Activated CD8-positive, alpha-beta memory T cell treated with anti-CD3 and anti-CD28 coated beads for 36 hours (primary cell): ENCODE measurements around the gene ZBTB39. TPM values are rescaled to one million over a fixed set of nuclear protein-coding genes. Genes with fewer than 3 reads are reported as not detected.
"Not testable (repeated sequence)": the region's sequence is repeated elsewhere in the genome, so short reads cannot be mapped to it uniquely, and the experiment has no call there.

Experiments used
- CTCF ChIA-PET: fragments of 350-600 bp; sonication (Branson Sonifier 250); formaldehyde crosslinking; loops from one replicate; lab custom pipeline; 2021; ENCODE audit warnings: antibody characterized with exemption; lab: Charles Lee
- POLR2A ChIA-PET: fragments of 350-600 bp; sonication (Branson Sonifier 250); formaldehyde crosslinking; loops from one replicate; lab custom pipeline; 2021; ENCODE audit warnings: antibody characterized with exemption; lab: Charles Lee
- total RNA-seq, 2 experiments: library from RNA; stranded (reverse); gene quantifications; one replicate each; pipeline ENCODE4 v1.2.3, GENCODE V29; 2021

Gene ZBTB39
- total RNA-seq, 2 experiments from 2014 or later: 8.2 to 8.7 TPM

- CTCF ChIA-PET, POLR2A ChIA-PET: not testable (repeated sequence)
Observed at GRCh38 chr12:56968910-56969309, 37.4 kb downstream of the ZBTB39 start.

GRCh38 chr12:56965997-56966642 lies 40.2 kb downstream of the ZBTB39 start:
- POLR2A ChIA-PET, CTCF ChIA-PET: not testable (repeated sequence)

GRCh38 chr12:56965124-56965523 lies 41.2 kb downstream of the ZBTB39 start:
- POLR2A ChIA-PET, CTCF ChIA-PET: not testable (repeated sequence)

- POLR2A ChIA-PET, CTCF ChIA-PET: not testable (repeated sequence)
Observed at GRCh38 chr12:56963557-56963956, 42.8 kb downstream of the ZBTB39 start.

GRCh38 chr12:56962247-56962646 lies 44.1 kb downstream of the ZBTB39 start:
- CTCF ChIA-PET, POLR2A ChIA-PET: not testable (repeated sequence)

GRCh38 chr12:56958422-56958821 lies 47.9 kb downstream of the ZBTB39 start:
- CTCF ChIA-PET: no interaction called here
- POLR2A ChIA-PET: no interaction called here

GRCh38 chr12:56957229-56958052 lies 48.9 kb downstream of the ZBTB39 start, which contains the start of gene RDH16:
RDH16 (minus strand) TSS chr12:56957608; CDS start chr12:56957462, 146 bp downstream.
- ChIA-PET POLR2A (no interaction called here), CTCF (no interaction called here)

GRCh38 chr12:56955631-56956256 lies 50.6 kb downstream of the ZBTB39 start:
- ChIA-PET POLR2A (no interaction called here), CTCF (no interaction called here)

GRCh38 chr12:56954958-56955355 lies 51.4 kb downstream of the ZBTB39 start:
- ChIA-PET POLR2A (no interaction called here), CTCF (no interaction called here)

GRCh38 chr12:56954057-56954957 lies 52.0 kb downstream of the ZBTB39 start:
- ChIA-PET CTCF (no interaction called here), POLR2A (no interaction called here)

GRCh38 chr12:56953314-56953713 lies 53.0 kb downstream of the ZBTB39 start:
- CTCF ChIA-PET: no interaction called here
- POLR2A ChIA-PET: no interaction called here

GRCh38 chr12:56951582-56952339 lies 54.6 kb downstream of the ZBTB39 start:
- ChIA-PET POLR2A (no interaction called here), CTCF (no interaction called here)

- CTCF ChIA-PET: no interaction called here
- POLR2A ChIA-PET: no interaction called here
Observed at GRCh38 chr12:56948881-56949280, 57.5 kb downstream of the ZBTB39 start.

Other genes with a start within 250 kb of the ZBTB39 start
- 1 to 10 TPM in 1 of 2 experiments, under 1 TPM in 1; 0.52 to 2.0 TPM for gene HSD17B6, start 243.2 kb downstream of the ZBTB39 start, total RNA-seq
- gene SDR9C7, start 72.1 kb downstream of the ZBTB39 start, total RNA-seq: not detected
- under 1 TPM; 0.19 to 0.27 TPM for gene RDH16, start 48.9 kb downstream of the ZBTB39 start, total RNA-seq
- gene TAC3, start 10.0 kb upstream of the ZBTB39 start, total RNA-seq: under 1 TPM in 1 of 2 experiments, not detected in 1; 0.27 TPM
- gene MYO1A, start 43.6 kb upstream of the ZBTB39 start, total RNA-seq: 1 to 10 TPM; 1.7 to 2.0 TPM
- 10 to 100 TPM; 59.7 to 63.0 TPM for gene NEMP1, start 72.2 kb upstream of the ZBTB39 start, total RNA-seq
- gene NAB2, start 82.6 kb upstream of the ZBTB39 start, total RNA-seq: 10 to 100 TPM; 52.1 to 53.6 TPM
- 100 to 1,000 TPM; 260 to 266 TPM for gene STAT6, start 104.8 kb upstream of the ZBTB39 start, total RNA-seq
- under 1 TPM; 0.57 to 0.95 TPM for gene LRP1, start 121.9 kb upstream of the ZBTB39 start, total RNA-seq
- not detected for gene LRP1-AS, start 141.1 kb upstream of the ZBTB39 start, total RNA-seq
- under 1 TPM; 0.38 to 0.40 TPM for gene NXPH4, start 210.2 kb upstream of the ZBTB39 start, total RNA-seq
- 100 to 1,000 TPM; 474 to 496 TPM for gene SHMT2, start 223.2 kb upstream of the ZBTB39 start, total RNA-seq
- 1 to 10 TPM in 1 of 2 experiments, under 1 TPM in 1; 0.71 to 1.4 TPM for gene STAC3, start 244.6 kb upstream of the ZBTB39 start, total RNA-seq